GM21381 (cell line): Measurements from ENCODE around the gene CLDN22.

Source experiments
- ATAC-seq: cut with Tn5 transposase; IDR thresholded peaks from one replicate; pipeline ENCODE4 v1.9.1; 2021; ENCODE audit warnings: mild to moderate bottlenecking, moderate library complexity; ENCODE audit not compliant: unreplicated experiment

The CLDN22 gene

GRCh38 chr4:183320211-183321059 lies at the start of gene CLDN22:
Gene CLDN22, minus strand, starts transcription at chr4:183320276. Its CDS starts 58 bp downstream, at chr4:183320218.
- no peak for ATAC-seq

DNA sequence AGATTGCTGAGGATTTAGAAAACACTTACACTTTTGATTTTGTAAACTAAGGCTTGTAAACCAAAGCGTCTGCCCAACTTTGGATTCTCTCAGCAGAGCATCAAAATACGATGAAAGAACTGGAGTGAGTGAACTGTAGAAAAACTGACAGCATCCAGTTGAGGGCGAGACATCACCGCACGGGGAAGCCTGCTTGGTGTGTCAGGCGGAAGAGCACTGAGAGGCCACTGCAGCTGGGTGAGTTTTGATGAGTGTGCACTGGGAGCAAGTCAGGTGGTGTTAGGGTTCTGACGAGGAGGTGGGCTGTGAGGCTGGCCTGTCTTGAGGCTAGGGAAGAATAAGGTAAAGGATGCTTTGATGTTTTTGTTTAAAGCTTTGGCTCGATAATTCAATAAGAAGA lies 49.0 kb upstream of the CLDN22 start:
- ATAC-seq, result no peak

- no peak for ATAC-seq
Measured at GRCh38 chr4:183366206-183366835, 46.2 kb upstream of the CLDN22 start.

DNA sequence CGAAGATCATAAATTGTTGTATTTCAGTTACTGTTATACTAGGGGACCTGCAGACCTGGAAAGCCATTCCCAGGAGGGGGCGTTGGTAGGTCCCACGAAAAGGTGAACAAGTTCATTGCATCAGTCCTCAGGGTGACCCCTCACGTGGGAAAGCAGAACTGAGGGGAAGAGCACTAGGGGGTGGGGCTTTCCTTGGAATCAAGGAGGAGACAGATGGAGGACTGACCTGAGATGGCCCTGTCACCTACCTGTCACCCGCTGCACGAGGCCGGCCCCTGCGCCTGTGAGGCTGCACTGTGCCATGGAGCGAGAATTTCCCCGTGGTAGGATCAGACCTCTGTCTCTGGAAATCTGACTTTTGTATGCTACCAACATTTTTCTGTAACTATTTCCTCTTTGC lies 43.9 kb upstream of the CLDN22 start:
- no peak for ATAC-seq

DNA sequence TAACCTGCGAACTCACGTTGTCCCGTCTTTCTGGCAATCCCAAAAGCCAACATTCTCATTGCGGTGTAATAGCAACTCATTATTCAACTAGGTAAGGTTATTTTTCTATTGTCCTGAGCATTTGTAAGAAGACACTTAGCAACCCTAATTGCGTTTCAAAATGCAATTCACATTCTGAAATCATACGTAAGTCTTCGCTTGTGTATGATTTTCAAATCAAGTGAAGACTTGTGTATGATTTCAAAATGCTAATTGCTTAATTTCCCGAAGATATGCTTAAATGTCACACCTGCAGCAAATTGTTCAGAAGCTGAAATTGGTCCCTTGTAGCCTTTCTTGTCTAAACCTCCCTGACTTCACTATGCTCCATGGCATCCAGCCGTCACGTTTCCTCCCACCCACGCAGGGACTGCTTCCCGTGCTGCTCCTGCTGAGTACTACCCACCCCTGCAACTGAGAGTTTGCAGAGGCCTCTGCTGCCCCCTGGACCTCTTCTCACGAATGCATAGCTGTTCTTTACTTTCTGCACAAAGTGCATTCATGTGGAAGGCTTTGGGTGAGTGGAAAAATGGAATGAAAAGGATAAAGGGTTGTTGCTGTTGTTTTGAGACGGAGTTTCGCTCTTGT lies 43.0 kb upstream of the CLDN22 start:
- ATAC-seq, result no peak

GRCh38 chr4:183362036-183362435 lies 42.0 kb upstream of the CLDN22 start:
- no peak for ATAC-seq

DNA sequence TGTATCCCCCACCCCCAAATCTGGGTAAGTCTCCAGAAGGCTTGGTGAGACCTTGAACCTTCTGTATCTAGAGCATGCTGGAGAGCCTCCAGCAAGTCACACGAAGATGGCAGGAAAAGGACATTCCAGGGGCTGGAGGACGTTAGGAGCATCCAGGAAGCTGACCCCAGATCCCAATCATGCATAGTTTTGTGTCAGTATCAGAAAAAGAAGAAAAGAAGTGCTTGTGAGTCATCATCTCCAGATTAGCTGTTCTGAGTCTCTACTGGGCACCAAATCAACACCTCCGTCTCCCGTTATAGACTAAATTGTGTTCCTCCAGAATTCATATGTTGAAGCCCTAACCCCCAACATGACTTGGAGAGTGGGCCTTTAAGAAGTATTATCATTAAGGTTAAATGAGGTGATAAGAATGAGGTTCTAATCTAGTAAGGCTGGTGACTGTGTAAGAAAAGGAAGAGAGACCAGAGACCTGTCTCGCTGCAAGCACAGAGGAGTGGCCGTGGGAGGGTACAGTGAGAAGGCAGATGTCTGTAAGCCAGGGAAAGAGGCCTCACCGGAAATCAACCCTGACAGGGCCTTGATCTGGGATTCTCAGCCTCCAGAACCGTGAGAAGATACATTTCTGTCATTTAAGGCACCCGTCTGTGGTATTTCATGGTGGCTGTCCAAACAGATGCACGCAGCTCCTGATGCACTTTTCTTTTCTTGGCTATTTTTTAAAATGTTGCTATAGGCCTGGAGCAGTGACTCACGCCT lies 40.3 kb upstream of the CLDN22 start:
- no peak for ATAC-seq

- ATAC-seq, result no peak
Measured at GRCh38 chr4:183358215-183358755, 38.2 kb upstream of the CLDN22 start.

GRCh38 chr4:183356931-183357675 lies 37.0 kb upstream of the CLDN22 start:
- ATAC-seq, result no peak

GRCh38 chr4:183356173-183356830 lies 36.2 kb upstream of the CLDN22 start:
- no peak for ATAC-seq

DNA sequence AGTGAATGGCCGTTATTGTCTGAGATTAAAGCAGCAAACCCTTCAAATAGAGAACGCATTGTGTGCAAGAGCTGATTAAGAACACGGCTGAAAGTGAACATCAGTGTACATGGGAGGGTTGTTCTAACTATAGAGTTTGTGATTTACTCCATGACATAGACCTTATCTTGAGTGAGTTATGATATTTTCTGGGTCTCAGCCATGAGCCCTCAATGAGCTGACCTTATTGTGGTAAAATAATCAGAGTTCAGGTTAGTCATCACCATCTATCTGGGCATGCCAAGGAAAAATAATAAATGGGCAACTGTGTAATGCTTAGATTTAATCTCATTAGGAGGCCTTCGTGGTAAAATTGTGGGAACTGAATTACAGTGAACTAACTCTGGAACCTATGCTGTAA lies 35.3 kb upstream of the CLDN22 start:
- ATAC-seq, result no peak

DNA sequence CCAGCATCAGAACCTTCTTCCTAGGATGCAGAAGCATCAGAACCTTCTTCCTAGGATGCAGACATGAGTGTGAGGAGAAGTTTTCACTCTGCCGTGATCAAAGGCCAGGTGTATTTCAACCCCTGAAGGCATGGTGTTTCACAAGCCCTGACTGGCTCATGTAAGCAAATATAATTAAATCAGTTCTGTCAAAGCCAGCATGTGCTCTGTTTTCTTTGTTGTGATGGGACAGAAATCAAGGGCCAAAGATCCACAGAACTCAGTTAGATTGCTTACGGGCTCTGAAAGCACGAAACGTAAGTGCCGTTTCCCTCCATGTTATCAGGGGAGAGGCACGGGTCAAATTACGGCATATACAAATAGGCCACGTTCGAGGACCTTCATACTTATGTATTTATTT lies 34.1 kb upstream of the CLDN22 start:
- no peak for ATAC-seq

- ATAC-seq, result no peak
Measured at GRCh38 chr4:183353557-183353956, 33.5 kb upstream of the CLDN22 start.

DNA sequence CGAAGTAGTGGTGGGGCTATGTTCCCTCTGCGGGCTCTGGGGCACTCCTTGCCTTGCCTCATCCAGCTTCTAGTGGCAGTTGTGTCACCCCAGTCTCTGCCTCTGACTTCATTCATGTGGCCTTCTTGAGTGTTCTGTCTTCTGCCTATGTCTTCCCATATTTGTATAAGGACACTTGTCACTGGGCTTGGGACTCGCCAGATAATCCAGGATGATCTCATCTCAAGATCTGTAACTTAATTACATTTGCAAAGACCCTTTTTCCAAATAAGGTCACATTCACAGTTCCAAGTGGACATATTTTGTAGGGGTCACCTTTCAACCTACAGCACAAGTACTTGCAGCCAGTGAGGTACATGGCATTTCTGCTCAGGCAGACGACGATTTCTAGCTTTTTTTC lies 32.5 kb upstream of the CLDN22 start:
- ATAC-seq, result no peak

DNA sequence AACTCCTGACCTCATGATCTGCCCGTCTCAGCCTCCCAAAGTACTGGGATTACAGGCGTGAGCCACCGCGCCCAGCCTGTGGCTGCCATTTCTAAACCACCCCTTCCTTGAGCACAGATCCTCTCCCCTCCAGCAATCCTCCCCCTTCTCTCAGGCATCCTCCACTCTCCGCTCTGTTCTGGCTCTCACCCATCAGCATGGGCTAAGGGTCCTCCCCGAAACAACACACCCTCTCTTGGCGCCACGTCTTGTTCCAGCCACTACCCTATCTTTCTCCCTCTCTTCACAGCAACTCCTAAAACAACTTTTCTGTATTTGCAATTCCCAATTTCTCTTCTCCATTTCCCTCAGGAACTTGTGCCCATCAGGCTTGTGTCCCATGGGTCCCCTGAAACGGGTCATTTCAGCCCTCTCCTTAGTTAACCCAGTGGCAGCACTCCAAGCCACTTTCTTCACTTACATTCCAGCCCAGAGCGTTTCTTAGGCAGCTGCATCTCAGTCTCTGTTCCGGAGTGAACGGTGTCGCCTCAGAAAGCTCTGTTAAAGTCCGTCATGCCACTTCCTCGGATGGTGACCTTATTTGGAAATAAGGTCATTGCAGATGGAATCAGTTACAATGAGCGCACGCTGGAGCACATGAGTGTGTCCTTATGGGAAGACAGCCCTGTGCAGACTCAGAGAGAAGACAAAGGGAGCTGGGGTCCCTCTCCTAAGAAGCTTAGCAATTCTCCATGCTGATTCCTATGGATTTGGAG lies 30.4 kb upstream of the CLDN22 start:
- ATAC-seq, result no peak

GRCh38 chr4:183349673-183350072 lies 29.6 kb upstream of the CLDN22 start:
- no peak for ATAC-seq

DNA sequence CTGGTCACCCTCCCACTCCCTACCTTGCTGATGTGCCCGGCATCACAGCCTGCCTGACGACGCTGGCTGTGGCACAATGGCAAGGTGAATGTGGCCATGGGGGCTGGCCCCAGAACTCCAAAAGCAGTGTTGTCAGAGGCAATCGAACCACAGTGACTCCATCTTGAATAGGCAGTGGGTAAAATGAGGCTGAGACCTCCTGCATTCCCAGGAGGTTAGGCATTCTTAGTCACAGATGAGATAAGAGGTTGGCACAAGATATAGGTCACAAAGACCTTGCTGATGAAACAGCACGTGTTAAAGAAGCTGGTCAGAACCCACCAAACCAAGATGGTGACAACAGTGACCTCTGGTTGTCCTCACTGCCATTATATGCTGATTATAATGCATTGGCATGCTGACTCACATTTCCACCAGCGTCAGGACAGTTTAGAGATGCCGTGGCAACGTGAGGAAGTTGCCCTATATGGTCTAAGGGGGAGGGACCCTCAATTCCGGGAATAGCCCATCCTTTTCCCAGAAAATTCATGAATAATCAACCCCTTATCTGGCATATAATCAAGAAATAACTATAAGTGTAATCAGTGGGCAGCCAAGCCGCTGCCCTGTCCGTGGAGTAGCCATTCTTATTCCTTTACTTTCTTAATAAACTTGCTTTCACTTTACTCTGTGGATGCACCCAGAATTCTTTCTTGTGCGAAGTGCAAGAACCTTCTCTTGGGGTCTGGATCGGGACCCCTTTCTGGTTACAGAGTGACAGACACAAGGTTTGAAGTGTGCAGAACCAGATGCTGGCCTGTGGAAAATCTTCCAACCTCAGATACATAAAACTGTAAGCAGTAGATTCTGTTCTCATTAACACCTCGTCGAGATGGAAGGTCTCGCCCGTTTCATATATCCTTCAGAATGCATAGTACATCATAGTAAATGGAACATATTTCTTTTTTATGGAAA lies 28.9 kb upstream of the CLDN22 start:
- no peak for ATAC-seq

- no peak for ATAC-seq
Measured at GRCh38 chr4:183348136-183348535, 28.1 kb upstream of the CLDN22 start.
